Activated T-helper 1 cell treated with anti-CD3 and anti-CD28 coated beads, Interleukin-2, amount 50 U/mL, for 16 hours (primary cell): ENCODE data around the gene HOXA1.

Source experiments
- DNase-seq, 2 donors: peaks; one replicate each; pipeline ENCODE4 v3.0.0-alpha.2; 2020; ENCODE audit warnings: low read depth in 1 of 2, low spot score in 1 of 2

HOXA1 gene

DNA sequence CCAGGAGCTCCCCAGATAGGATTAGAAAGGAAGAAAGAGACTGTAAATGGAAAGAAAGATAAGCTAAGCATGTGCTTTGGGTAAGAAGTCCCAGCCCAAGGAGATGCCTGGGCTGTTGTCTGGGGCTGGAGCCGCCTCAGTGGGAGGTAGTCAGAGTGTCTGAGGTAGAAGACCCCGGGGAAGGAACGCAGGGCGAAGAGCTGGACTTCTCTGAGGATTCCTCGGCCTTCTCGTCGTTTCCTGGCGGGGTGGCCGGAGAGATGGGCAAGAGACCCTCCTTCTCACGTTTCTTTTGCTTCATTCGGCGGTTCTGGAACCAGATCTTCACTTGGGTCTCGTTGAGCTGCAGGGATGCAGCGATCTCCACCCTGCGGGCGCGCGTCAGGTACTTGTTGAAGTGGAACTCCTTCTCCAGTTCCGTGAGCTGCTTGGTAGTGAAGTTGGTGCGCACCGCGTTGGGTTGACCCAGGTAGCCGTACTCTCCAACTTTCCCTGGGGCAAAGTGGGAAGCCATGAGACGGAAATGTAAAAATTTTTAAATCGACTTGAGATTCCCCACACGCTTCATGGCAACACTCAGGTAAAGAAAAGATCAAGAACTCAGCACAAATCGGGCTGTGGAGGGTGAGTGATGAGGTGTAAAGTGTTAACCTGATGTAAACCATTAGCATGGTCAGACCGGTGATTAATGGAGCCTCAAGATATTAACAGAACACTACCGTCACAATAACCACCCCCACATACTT is 1.3 kb downstream of the HOXA1 start:
- DNase-seq, result no peak

DNA sequence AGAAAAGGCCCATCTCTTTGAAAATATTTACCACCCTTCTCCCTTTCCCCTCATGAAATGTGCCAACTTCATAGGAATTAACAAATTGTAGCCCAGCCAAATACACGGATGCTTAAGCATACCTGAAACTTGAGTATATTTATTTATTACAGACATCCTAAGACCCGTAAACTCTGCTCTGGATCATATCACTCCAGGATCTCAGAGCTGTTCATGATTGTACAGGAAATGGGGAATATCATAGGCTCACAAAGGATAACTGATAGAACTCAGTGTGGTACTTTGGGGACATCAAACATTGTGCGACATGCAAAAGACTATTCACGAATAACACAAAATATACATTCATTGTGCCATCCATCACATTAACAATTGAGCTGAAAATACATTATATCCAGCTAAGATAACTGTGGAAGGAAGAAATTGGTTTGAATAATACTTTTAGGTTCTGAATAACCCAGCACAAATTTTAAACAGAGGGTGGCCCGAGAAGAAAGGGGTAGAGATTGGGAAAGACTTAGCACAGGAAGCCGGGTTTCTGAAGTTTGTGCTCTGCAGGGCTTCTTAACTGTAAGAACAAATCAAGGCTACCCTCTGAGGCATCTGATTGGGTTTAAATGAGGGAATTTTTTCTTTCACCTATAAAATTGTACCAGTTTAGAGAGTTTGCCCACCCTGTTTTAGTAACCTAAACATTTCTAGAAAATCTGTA is 2.5 kb downstream of the HOXA1 start:
- no peak for DNase-seq

DNA sequence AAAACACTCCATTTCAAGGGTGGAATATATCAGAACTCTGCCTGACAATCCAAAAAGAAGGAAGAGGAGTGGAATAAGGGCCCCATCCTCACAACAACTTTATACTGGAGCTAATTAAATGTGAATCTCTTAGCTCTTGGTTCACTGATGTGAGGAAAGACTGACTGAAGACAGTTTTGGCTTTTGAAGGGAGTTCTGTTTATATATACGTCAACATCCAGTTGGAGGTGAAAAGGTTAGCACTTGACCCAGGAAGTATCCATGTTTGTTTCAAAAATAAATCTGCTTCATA is 3.0 kb downstream of the HOXA1 start:
- no peak for DNase-seq

DNA sequence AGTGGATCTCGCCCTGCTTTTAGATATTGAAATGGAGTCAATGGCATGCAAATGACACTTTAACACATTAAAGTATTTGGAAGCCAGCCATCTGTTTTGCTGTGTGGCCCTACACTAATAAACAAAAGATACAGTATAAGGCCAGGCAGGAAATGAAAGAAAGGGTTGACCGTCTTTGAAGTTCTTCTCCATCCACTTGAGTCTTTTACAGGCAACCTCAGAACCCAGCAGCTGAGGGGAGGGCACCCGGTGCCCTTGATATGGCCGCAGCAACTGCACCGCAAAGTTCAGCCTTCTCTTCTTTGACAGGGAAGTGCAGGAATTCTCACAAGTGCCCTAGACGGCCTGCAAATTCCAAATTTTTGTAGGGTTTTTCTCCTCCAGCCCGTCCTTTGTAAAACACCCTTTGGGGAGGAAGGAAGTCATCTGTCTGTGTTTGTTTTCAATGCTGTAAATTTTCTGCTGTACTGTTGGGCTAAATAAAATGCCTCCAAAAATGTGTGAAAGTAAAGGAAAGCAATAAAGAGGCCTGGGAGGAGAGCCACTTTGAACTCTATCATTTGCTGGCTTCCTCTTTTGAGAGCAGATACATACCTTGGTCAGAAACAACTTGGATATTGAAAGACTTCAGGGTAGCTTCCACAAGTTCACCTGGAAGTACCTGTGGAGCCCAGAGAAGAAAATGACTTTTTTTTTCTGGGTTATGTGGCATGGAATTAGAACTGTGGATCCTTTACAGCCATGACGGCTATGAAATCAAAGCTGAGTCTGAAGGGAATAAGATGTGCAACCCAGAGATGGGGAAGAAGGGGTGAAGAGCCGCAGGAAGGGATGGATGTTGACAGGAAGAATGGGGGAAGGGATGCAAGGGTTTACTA is 3.6 kb downstream of the HOXA1 start:
- no peak for DNase-seq

DNA sequence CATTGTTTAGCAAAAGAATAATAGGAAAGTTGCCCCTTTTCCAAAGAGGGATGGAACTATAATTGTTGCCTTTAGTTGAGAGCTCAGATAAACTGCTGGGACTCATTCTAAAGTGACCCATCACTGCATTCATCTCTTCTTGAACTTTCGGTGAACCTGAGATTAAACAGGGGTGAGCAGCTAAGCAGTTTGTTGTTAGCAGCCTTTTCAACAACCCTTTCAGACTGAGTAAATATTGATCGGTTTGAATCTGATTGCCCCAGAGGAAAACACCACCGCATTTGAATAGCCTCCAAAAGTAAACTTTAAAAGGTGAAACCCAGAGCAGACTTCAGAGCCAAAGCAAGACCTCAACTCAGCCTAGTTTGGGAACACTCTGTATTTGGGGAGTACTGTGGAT is 4.7 kb downstream of the HOXA1 start:
- DNase-seq, result no peak

DNA sequence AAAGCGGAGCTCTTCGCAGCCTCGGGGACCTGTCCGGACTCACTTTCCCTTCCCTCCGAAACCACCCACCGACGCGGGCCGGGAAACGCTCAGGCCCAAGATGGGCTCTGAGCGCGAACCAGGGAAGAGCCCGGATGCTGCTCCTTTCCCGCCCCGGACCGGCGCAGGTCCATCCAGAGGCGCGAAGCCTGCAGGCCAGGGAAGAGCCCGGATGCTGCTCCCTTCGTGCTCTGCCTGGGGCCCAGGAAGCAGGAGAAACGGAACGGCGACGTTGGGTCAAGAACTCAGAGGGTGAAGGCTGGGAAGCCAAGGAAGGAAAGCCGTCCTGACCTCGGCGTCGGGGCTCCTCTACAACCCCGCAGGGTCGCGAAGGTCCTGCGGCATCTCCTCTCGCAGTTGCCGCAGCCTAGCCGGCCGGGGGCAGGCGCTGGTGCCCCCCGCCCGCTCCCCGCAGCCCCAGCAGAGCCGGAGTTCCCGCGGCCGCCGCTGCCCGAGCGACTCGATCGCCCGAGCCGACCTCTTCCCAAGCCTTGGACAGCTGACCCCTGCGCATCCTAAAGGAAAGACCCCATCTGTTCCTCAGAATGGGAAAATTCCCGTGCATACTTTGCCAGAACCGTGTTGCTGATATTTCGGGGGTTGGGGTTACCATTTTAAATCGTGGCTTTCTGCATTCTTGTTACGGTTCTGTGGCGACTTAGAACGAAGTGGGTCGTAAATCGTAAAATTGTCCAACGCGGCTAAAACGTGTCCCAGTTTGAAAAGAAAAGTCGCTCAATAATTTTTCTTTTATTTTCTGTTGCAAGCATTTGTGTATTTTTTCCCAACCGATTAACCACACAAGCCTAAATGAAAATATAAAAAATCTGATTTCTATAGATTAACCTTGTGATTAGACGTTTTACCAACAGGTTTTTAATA is 7.5 kb downstream of the HOXA1 start:
- no peak for DNase-seq

DNA sequence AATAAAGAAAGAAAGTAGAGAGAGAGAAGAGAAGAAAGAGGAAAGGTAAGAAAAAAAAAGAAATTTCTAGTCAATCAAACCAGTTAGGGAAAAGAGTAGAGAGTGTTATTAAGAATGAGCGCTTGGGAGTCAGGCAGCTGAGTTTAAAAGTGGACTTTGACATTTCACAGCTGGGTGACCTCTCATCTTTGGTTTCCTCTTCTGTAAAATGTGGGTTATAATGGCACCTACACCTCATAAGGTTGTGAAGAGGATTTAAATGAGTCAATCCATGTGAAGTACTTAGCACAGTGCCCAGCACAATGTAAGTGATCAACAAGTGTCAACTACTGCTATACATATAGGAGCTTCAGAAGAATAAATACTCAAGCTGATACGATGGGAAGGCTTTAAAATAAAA is 12.2 kb downstream of the HOXA1 start:
- no peak for DNase-seq

DNA sequence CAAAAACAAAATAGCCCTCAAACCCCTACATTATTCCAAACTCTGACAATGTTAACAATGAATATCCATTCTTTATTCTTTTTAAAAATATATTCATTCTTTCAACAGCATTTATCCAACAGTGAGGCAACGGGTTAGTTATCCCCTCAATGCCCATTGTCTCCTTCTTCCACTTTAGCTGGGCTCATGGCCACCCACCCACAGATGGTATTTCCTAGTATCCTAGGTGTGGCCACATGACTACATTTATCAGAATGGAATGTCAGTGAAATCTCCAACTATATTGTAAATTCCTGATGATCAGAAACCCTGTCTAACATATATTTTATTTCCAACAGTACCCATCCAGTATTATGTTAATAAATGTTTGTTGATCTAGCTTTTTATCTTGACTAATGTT is 13.6 kb downstream of the HOXA1 start:
- no peak for DNase-seq

DNA sequence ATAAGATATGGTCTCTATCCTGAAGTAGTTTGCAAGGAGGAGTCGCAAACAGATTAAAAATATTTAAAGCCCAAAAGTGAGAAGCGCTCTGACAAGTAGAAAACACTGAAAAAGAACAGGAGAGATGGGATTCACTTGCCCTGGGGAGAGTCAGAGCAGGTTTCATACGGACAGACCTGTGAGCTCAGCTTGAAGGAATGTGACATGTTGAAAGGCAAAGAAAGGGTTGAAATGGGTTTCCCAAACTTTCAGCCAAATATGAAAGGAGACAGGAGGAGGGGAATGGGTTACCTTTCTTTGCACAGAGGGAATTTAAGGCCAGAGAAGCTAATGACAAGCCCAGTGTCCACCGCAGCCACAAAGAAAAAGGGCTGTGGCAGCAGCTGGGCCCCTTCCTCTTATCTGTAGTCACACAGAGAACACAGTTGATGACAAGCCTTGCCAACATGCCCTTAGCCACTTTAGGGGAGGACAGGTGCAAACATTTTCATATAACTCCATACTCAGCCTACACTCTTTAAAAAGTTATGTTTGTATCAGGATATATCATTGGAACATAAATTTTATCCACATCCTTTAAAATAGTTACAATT is 14.9 kb downstream of the HOXA1 start:
- DNase-seq, result no peak

DNA sequence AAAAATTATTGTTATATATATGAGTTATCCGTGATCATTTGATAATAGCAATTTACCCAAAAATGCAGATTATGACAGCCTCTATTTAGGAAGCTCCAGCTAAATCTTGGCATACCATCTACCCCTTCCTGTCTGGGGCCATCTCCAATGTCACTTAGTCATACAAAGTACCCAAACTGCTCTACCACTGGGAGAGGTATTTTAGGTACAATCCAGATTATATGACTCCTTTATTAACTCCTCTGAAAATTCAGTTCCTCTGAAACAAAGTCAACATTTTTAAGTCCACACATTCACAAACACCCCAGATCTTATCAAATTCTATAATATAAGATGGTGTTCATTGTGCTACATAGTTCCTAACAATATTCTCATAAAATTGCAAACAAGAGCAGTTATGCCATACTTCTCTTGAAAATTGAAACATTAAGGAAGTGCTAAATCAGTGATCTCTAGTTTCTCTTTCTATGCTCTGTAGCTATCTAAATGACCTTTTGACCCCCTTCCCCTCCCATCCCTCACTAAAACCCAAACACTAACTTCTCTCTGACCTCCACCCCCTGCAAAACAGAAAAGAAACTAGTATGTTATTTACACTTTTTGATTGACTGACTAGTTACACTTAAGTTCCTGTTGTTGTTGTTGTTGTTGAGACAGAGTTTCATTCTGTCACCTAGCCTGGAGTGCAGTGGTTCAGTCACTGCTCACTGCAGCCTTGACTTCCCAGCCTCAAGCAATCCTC is 16.4 kb downstream of the HOXA1 start:
- no peak for DNase-seq

DNA sequence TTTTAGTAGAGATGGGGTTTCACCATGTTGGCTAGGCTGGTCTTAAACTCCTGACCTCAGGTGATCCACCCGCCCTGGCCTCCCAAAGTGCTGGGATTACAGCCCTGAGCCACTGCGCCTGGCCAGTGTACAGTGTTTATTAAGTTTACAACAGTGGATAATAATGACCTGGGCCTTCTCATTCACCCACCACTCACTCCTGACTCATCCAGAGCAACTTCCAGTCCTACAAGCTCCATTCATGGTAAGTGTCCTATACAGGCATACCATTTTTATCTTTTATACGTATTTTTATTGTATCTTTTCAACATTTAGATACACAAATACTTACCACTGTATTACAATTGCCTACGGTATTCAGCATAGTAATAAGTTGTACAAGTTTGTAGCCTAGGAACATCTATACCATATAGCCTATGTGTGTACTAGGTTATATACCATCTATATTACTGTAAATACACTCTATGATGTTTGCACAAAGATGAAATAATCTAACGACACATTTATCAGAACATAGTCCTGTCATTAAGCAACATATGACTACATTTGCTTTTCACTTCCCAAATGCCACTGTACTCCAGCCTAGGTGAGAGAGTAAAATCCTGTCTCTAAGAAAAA is 17.1 kb downstream of the HOXA1 start:
- DNase-seq, result no peak

DNA sequence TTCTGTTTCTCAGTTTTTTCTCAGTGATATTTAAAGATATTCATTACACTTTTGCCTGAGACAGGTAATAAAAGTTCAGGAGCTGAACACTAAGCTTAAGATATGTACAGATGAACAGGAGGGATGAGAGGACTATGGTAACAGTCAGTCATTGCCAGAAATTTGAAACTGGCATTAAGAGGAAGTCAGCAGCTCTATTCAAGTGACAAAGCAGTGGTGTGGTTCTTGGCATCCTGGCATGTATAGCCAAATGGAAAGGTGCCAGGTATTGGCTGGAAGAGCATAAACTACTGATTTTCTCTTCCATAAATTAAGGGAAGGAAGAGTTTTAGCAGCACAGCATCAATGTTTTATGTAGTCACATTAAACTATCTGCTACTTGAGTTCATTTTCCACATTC is 22.7 kb downstream of the HOXA1 start:
- DNase-seq, result no peak

DNA sequence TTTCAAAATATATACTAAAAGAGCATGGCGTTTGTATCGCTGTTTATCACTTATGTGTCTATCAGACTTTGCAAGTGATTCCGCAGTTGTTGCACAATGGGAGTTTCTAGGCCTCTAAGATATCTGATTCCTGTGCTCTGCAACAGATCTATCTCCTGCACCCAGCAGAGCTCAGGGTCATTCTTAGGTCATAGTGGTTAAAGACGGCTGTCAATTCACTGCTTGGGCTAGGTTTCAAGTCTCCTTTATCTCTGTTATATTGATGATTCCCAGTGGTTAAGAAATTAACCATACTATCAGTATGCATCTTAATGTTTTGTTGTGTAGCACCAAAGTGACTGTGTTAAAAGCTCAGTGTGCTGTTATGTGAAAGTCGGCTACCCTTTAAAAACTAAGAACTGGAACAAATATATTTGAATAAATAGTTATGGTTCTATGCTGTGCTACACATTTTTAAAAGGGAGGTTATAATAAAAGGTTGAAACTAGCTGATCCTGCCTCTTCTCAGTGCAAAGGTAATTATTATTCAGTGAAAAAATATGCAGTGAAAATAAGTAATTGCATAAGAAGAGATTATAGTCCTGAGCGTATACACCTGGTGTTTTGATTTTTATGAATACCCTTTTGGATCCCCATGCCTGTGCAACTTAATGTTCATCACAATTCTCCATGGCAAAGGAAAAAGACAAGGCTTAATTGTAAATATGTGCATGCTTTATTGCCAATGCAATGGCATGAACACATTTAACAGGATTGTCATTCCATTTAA is 24.0 kb downstream of the HOXA1 start:
- no peak for DNase-seq

DNA sequence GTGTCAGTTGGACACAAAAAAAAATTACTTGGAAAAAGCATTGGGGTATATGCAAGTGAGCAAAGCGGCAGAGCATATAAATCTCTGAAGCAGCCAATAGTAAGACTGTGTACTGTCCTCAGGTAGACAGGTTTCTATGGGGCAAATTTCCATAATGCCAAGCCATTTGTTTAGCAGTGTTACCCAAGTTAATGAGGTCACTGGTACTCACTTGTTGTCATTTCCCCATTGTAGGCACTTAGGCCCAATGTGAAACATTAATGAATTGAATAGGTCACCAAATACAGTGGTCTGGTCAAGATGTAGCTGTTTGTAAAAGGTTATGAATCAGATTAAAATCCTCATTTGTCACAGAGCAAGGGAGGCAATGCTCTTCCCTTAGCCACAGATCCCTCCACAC is 27.5 kb downstream of the HOXA1 start:
- DNase-seq, result no peak

DNA sequence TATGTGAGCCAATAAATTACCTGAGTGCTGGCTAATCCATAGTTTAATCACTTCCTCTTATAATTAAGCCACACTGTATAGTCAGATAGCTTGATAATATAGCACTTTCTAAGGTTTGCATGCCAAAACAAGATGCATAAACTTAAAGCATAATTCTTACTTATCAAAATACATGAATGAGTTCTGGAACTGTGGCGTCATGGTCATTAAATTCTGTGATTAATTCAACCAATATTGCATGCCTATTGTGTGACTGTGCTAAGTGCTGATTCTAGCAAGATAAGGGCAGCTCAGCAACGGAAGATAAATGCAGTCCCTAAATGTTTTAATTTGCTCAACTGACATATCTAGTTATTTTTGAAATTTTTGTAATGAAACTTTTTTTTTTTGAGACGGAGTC is 29.7 kb downstream of the HOXA1 start:
- DNase-seq, result no peak

DNA sequence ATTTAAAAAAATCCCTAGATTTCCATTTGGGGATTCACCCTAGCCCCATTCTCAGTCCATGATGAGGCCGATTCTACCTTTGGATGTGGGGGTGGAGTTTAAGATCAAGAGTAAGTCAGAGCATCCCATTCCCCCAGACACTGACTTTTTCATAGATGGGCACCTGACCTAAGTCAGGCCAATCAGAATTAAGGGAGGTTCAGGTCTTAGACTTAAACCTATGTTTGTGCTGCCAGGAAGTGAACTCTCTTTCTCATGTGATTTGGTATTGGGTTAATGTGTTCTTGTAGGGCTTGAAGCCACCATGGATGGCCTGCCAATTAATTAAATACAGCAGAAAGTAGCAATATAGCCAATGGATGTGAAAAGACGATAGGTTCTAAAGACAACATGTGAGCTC is 30.1 kb downstream of the HOXA1 start:
- no peak for DNase-seq

DNA sequence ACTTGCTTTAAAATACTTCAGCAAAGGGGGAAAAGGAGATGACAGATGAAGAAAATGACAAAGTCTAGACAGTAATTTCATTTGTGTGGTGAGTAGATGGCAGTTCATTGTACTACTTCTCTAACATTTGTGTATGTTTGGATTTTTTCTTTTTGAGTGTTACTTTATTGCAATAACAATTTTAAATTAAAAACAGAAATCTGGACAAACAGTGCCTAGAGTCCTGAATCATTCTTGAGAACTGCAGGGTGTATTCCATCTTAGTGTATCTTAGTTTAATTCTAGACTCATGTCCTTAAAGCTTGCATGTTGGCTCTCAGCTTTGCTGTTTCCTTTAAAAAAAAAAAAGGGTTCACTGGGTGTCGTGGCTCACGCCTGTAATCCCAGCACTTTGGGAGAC is 31.1 kb downstream of the HOXA1 start:
- DNase-seq, result no peak

DNA sequence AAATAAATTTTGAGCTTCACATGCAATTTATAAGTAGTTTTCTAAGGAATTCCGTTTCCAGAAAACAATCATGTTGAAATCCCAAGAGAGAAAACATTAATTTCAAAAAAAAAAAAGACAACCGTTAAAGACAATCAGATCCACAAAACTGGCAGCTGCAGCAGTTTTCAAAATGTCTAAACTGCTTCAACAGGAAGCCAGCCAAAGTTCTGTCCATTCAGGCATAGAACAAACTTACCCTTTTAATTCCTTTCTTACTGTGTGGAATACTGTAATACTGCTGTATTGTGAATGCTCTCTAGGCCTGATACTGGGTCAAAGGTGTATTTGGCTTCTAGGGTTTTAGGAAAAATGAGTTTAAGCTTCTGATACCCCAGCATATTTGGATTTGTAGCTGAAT is 31.6 kb downstream of the HOXA1 start:
- DNase-seq, result no peak

DNA sequence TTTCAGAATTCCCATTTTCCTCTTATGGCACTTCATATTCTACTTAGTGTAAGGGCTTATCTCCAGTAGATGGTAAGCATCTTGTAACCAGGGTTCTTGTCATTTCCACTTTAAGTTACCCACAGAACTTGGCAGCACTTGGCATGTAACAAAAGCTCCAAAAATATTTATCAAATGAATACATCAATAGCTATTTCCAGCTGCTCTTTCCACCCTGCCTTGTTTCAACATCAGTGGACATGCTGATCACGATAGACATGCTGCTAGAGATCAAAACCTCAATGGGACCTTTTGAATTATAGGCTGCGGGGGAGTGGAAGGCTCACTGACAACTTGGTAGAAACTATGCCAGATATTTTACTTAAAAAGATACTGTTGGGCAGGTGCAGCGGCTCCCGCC is 32.9 kb downstream of the HOXA1 start:
- DNase-seq, result no peak
